Left hindlimb (tissue), 1 donor: ENCODE data around the gene TCF12.

Experiments used
- DNase-seq: peaks from one replicate; pipeline ENCODE4 v3.0.0-alpha.2; 2018

The TCF12 gene

GRCh38 chr15:57280464-57280863 lies 362.0 kb downstream of the TCF12 start:
- no peak for DNase-seq

- DNase-seq, result no peak
Measured at GRCh38 chr15:57281321-57281720, 362.9 kb downstream of the TCF12 start.

GRCh38 chr15:57282686-57283085 lies 364.2 kb downstream of the TCF12 start:
- DNase-seq, result no peak

DNA sequence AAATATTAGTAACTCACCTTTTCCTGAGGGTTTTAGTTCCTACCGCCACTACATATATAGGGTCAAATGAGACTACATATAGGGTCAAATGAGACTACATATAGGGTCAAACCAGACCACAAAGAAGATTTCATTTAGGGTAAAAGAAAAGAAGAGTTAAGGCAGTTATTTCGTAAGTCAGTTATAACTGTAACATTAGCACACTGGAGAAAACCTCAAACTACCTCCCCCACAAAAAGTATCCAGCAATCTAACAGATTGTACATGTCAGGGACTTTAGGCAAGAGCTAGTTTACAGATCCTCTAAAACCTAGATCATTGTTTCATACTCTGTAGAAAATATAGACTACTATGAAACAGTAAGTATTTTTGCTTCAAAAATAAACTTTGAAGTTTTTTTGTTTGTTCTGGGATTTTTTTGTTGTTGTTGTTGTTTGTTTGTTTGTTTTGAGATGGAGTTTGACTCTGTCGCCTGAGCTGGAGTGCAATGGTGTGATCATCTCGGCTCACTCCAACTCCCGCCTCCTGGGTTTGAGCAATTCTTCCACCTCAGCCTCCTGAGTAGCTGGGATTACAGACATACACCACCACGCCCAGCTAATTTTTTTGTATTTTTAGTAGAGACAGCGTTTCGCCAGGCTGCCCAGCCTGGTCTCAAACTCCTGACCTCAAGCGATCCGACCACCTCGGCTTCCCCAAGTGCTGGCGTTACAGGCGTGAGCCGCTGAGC lies 365.5 kb downstream of the TCF12 start:
- DNase-seq, result no peak

DNA sequence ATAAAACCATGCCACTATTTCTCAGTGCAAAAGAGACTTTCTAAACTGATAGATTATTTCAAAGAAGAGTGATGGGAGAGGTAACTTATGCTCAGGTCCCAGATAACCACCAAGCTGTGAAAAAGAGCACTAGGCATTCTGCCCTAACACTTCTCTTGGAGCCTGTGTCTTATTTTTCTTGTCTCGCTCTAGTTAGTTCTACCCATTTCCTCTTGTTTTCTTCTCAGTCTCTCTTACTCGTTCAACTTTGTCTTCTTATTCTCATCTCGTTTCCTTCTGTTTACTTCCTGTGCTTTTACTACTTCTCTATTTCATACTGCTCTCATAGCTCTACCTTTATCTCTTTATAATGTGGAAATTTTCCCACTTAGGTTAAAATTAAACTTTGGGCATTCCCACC lies 366.1 kb downstream of the TCF12 start:
- no peak for DNase-seq

DNA sequence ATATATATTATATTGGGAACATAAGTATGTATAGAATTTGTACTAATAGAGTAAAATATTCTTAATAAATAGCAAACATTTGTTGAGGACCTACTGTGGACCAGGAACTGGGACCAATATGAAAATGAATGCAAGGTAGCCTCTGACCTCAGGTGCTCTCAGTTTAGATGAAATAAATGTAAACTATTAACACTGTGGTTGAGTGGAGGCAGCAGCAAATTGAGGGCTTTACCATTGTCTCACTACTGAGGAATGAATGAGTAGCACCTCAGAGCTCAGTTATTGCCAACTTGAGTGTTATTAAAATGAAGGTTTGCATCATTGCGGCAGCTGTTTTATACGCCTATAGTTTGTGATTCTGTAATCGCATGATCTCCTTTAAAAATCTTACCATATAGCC lies 366.9 kb downstream of the TCF12 start:
- DNase-seq, result no peak

- DNase-seq, result no peak
Measured at GRCh38 chr15:57286446-57287122, 368.1 kb downstream of the TCF12 start.

GRCh38 chr15:57287123-57287521 lies 368.7 kb downstream of the TCF12 start:
- DNase-seq, result no peak

GRCh38 chr15:57288926-57289580 lies 370.6 kb downstream of the TCF12 start:
- no peak for DNase-seq

DNA sequence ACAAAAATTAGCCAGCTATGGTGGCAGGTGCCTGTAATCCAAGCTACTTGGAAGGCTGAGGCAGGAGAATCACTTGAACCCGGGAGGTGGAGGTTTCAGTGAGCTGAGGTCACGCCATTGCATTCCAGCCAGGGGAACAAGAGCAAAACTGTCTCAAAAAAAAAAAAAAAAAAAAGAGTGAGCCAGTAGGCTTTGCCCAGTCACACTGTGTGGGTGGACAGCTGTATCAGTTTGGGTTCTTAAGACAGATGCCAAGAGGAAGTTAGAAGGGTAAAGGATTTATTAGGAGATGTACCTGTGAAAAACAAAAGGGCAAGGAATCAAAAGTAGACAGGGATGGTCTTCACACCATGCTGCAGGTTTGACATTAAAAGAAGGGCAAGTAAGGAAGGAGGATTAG lies 371.7 kb downstream of the TCF12 start:
- no peak for DNase-seq

DNA sequence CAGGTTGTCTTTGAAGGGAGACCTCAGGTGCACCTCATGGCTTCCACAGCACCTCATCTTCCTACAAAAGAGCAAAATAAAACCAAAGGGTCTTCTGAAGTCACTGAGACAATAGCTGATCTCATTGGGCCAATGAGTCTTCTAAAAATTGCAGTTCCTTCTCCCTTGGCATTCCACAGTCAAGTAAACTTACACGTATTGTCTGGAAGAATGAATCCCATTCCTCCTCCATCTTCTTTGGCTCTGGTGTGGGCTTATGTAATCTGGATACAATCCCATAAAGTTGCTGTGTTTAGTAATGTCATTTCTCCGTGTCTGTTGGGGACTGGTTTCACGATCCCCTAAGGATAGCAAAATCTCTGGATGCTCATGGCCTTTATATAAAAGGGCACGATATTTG lies 372.4 kb downstream of the TCF12 start:
- no peak for DNase-seq

GRCh38 chr15:57296473-57297162 lies 378.2 kb downstream of the TCF12 start:
- DNase-seq, result no peak

DNA sequence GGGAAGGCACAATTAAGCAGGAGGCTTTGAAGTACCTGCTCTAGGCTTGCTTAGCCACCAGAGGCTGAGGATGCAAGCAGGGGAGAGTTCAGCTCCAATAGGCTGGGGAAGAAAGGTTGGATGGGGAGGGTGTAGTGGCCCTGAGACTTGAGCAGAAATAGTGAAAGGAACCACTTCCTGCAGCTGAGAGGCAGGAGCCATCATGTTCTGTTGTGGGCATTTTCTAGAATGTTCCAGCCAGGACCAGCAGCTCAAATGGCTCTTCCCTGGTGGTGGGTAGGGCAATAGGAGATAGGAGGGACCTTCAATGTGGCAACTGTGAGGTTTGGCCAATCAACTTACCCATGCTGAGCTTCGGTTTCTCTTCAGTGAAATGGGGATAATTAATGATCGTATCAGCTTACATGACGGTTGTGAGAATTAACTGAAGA lies 378.7 kb downstream of the TCF12 start:
- no peak for DNase-seq

- DNase-seq, result no peak
Measured at GRCh38 chr15:57297630-57298029, 379.2 kb downstream of the TCF12 start.

DNA sequence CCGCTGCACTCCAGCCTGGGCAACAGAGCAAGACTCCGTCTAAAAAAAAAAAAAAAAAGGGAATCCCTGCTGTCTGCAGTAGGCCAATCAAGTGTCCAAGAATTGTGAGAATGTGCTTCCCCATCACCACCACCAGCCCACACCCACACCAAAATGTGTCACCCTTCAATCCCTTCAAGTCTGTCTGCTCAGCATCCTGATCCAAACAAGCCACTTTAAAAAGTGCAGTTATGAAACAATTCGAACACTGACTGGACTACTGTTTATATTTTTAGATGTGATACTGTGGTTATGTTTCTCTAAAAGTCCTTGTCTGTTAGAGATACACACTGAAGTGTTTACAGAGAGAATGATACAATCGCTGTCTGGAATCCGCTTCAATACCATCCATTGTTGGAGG lies 379.8 kb downstream of the TCF12 start:
- no peak for DNase-seq

GRCh38 chr15:57298843-57299550 lies 380.6 kb downstream of the TCF12 start:
- DNase-seq, result no peak

GRCh38 chr15:57301307-57301706 lies 382.9 kb downstream of the TCF12 start:
- no peak for DNase-seq

DNA sequence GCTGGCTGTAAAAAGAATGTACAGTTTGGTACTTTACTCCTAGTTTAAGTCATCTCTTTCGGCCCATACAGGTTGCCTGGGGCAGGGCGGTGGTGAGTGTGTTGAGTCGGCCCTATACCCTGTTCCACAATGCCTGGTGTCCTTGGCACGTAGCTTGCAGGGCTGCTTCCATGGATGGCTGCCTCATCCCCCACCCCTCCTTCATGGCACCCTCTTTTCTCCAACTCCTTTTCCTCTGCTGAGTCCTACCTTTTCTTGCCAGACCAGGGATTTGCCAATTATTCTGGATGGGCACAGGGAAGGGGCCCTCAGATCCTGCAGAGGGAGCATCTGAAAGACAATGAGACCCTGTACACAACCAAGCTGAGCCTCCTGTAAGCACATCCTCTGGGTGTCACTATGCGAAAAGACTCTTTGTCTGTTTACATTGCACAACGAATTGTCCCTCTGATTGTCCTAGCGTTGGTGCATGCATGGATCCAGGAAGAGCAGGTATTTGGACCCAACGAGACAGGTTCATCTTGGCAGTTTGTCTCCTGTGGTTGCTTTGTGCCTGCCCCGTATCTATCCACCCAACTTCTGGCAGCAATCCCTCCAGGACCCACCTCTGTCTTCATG lies 384.3 kb downstream of the TCF12 start:
- DNase-seq, result no peak

- no peak for DNase-seq
Measured at GRCh38 chr15:57305009-57305408, 386.6 kb downstream of the TCF12 start.

DNA sequence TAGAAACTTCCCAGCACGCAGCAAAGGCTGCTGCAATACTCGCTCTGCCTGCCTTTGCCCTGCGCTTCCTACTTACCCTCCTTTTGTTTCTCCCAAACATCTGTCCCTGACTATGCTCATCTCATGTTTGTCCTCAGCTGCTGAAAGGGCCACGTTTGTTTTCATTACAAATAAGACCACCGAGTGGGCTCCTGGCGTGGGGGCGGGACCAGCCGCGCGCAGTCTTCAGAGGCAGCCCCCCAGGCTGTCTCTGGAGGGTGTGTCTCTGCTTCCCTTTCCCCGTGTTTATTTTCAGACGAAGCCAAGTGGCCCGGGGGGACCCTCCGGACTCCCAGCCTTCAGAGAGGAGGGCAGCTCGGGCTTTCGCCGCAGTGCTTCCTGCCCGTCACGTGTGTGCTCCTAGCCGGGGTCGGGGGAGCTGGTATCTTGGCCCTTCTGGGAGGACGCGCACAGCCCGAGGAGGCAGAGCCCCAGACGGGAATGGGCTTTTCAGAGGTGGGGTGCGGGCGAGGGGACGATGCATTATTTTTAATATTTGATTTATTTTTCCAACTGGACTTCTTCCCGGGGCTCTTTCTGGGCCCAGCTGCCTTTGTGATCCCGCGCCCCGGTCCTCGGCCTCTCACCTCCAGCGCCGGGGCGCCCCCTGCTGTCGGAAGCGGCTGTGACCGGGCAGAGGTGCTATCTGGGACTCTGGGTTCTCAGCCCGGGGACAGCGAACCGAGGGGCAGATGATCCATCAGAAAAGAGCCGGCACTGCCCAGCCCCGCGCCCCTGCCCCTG lies 387.9 kb downstream of the TCF12 start:
- peak; percentile 85 for DNase-seq

DNA sequence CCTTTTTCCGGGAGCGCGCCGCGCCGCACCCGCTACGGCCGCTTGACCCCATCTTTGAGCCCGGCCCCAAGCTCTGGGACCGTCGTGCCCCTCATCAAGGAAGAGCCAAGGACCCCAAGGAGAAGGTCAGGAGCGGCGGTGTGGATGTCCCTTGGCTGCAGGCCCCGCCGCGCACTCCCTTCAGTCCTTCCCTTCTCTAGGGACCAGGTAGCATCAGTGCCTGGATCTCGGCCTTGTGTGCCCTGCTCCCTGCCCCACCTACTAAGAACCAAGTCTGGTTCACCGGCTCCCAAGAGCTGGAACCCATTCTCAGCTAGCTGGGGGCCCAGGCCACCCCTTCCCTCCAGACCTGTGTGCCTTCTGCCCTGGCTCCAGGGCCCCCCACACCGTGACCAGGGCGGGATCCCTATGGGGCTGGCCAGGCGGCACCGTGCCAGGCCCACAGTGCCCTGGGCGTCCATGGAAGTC lies 388.5 kb downstream of the TCF12 start:
- no peak for DNase-seq
